ENCODE results near the gene ATP2B3. TPM values are rescaled to one million over a fixed set of nuclear protein-coding genes. Genes with fewer than 3 reads are reported as not detected.

Gene ATP2B3
- total and polyA plus RNA-seq, 2 experiments from 2014 or later, result 0.17 TPM; not detected in 1

DNA sequence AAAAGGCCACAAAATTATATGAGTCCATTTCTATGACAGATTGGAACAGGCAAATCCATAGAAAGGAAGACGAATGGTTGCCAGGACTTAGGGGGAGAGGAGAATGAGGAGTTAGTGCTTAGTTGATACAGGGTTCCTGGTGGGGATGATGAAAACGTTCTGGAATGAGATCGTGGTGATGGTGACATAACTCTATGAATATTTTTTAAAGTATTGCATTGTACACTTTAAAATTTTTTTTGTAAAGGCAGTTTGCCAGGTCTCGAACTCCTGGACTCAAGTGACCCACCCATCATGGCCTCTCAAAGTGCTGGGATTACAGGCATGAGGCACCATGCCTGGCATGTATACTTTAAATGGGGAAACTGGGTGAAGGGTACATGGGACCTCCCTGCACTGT is 91.4 kb downstream of the ATP2B3 start:
- no peak for TF ChIP-seq POLR2AphosphoS5 (IDR thresholded peaks at IDR 0.05; ENCODE audit: low read depth)
- TF ChIP-seq, protein P1, sequence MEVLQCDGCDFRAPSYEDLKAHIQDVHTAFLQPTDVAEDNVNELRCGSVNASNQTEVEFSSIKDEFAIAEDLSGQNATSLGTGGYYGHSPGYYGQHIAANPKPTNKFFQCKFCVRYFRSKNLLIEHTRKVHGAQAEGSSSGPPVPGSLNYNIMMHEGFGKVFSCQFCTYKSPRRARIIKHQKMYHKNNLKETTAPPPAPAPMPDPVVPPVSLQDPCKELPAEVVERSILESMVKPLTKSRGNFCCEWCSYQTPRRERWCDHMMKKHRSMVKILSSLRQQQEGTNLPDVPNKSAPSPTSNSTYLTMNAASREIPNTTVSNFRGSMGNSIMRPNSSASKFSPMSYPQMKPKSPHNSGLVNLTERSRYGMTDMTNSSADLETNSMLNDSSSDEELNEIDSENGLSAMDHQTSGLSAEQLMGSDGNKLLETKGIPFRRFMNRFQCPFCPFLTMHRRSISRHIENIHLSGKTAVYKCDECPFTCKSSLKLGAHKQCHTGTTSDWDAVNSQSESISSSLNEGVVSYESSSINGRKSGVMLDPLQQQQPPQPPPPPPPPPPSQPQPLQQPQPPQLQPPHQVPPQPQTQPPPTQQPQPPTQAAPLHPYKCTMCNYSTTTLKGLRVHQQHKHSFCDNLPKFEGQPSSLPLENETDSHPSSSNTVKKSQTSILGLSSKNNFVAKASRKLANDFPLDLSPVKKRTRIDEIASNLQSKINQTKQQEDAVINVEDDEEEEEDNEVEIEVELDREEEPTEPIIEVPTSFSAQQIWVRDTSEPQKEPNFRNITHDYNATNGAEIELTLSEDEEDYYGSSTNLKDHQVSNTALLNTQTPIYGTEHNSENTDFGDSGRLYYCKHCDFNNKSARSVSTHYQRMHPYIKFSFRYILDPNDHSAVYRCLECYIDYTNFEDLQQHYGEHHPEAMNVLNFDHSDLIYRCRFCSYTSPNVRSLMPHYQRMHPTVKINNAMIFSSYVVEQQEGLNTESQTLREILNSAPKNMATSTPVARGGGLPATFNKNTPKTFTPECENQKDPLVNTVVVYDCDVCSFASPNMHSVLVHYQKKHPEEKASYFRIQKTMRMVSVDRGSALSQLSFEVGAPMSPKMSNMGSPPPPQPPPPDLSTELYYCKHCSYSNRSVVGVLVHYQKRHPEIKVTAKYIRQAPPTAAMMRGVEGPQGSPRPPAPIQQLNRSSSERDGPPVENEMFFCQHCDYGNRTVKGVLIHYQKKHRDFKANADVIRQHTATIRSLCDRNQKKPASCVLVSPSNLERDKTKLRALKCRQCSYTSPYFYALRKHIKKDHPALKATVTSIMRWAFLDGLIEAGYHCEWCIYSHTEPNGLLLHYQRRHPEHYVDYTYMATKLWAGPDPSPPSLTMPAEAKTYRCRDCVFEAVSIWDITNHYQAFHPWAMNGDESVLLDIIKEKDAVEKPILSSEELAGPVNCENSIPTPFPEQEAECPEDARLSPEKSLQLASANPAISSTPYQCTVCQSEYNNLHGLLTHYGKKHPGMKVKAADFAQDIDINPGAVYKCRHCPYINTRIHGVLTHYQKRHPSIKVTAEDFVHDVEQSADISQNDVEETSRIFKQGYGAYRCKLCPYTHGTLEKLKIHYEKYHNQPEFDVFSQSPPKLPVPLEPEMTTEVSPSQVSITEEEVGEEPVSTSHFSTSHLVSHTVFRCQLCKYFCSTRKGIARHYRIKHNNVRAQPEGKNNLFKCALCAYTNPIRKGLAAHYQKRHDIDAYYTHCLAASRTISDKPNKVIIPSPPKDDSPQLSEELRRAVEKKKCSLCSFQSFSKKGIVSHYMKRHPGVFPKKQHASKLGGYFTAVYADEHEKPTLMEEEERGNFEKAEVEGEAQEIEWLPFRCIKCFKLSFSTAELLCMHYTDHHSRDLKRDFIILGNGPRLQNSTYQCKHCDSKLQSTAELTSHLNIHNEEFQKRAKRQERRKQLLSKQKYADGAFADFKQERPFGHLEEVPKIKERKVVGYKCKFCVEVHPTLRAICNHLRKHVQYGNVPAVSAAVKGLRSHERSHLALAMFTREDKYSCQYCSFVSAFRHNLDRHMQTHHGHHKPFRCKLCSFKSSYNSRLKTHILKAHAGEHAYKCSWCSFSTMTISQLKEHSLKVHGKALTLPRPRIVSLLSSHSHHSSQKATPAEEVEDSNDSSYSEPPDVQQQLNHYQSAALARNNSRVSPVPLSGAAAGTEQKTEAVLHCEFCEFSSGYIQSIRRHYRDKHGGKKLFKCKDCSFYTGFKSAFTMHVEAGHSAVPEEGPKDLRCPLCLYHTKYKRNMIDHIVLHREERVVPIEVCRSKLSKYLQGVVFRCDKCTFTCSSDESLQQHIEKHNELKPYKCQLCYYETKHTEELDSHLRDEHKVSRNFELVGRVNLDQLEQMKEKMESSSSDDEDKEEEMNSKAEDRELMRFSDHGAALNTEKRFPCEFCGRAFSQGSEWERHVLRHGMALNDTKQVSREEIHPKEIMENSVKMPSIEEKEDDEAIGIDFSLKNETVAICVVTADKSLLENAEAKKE (CRISPR knock-in tag; IDR thresholded peaks at IDR 0.05), result no peak
- TF ChIP-seq STAT1 (IDR thresholded peaks at IDR 0.05; ENCODE audit: unreplicated experiment), result no peak
- Mint-ChIP-seq H3K9me3 (no peaks in the 10 kb centered on the region), H3K36me3 (ENCODE audit: low read depth) (no peaks in the 10 kb centered on the region), H3K4me3 (no peak overlapping the region), H3K27ac (no peak overlapping the region), H3K27me3 (ENCODE audit: insufficient read depth, low read depth, poor library complexity) (peaks cover 9% of the 10 kb centered on the region), H3K4me1 (no peaks in the 10 kb centered on the region)
- Histone ChIP-seq H2AFZ (no peak overlapping the region), H3K27me3 (ENCODE audit: insufficient read depth) (peaks cover 18% of the 10 kb centered on the region), H3K36me3 (ENCODE audit: insufficient read depth) (no peaks in the 10 kb centered on the region), H3K27ac (ENCODE audit: low read depth) (no peak overlapping the region), H3K4me2 (no peak overlapping the region), H3K4me1 (ENCODE audit: insufficient read depth) (no peaks in the 10 kb centered on the region), H3K9me2 (ENCODE audit: insufficient read depth) (no peaks in the 10 kb centered on the region), H3K79me2 (replicated peaks; ENCODE audit: insufficient read depth) (no peaks in the 10 kb centered on the region), H3F3A (replicated peaks; ENCODE audit: low read depth) (no peaks in the 10 kb centered on the region), H4K20me1 (replicated peaks; ENCODE audit: insufficient read depth) (no peaks in the 10 kb centered on the region), H3K4me3 (no peak overlapping the region)
- DNase-seq (ENCODE audit: low spot score) (no peak), ATAC-seq (no peak)

DNA sequence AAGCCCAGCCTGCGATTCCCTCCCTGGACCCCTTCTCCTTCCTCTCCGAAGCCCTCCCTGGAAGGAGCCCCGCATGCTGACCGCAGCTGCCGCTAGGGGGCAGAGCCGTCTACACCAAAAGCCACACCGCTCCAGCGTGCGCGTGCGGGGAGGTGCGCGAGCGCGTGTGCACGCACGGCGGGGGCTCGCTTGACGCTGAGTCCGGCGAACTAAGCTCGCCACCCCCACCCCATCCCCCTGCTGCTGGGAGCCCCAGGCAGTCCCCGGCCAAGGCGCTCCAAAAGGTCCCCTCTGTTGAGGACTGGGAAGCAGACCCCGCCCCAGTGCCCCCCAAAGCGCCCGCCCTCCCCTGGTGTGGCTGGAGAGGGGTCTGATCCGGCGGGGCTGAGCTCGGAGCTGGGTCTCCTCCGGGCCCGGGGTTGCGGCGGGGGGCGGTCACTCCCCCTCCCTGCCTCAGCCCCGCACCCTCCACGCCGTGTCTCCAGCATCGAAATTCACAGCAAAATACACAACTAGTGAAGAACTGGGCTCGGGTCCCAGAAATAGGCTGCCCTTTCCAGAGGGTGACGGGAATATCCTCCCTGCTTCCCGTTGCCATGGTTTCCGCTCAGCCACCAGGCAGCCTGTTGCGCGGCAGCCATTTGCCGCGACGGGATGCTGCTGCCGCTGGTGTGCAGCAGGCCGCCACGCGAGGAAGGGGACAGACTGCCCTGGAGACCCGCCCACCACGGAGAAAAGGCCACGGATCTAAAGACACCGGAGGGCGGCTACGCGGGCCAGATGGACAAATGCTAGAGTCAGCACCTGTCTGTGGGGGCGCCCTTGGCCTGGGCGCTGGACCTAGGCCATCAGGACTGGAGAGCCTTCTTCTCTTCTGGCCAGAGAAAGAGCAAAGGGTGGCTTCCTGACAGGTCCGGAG is 92.7 kb downstream of the ATP2B3 start:
- no peaks in the 10 kb centered on the region for H4K20me1 ChIP-seq (replicated peaks; ENCODE audit: insufficient read depth)
- H3K36me3 ChIP-seq (ENCODE audit: insufficient read depth), result no peaks in the 10 kb centered on the region
- H3K9me2 ChIP-seq (ENCODE audit: insufficient read depth), result no peaks in the 10 kb centered on the region
- DNase-seq (ENCODE audit: low spot score) (peak; percentile 82), ATAC-seq (peak; percentile 97)
- peak overlapping the region; percentile 51 for H3K4me3 ChIP-seq
- H2AFZ ChIP-seq, result peak overlapping the region; percentile 74; the same call in 1 of the 2 replicates
- no peaks in the 10 kb centered on the region for H3K4me1 Mint-ChIP-seq
- H3K4me1 ChIP-seq (ENCODE audit: insufficient read depth), result no peaks in the 10 kb centered on the region
- no peaks in the 10 kb centered on the region for H3F3A ChIP-seq (replicated peaks; ENCODE audit: low read depth)
- H3K27ac Mint-ChIP-seq, result no peak overlapping the region
- peak overlapping the region; percentile 66 for H3K4me3 Mint-ChIP-seq
- H3K4me2 ChIP-seq, result peak overlapping the region; percentile 73
- H3K79me2 ChIP-seq (replicated peaks; ENCODE audit: insufficient read depth), result no peaks in the 10 kb centered on the region
- H3K27me3 Mint-ChIP-seq (ENCODE audit: insufficient read depth, low read depth, poor library complexity), result peaks cover 8% of the 10 kb centered on the region
- H3K27me3 ChIP-seq (ENCODE audit: insufficient read depth), result peaks cover 18% of the 10 kb centered on the region
- no peak overlapping the region for H3K27ac ChIP-seq (ENCODE audit: low read depth)
- no peaks in the 10 kb centered on the region for H3K9me3 Mint-ChIP-seq
- no peaks in the 10 kb centered on the region for H3K36me3 Mint-ChIP-seq (ENCODE audit: low read depth)
- TF ChIP-seq CTCF (conservative IDR thresholded peaks at IDR 0.05; ENCODE audit: low read depth in 2 of 2) (peak; percentile 49 to 87), NANOG (IDR thresholded peaks at IDR 0.05; ENCODE audit: borderline replicate concordance) (no peak), ZNF114 (CRISPR knock-in tag; IDR thresholded peaks at IDR 0.05) (no peak), JUNB (IDR thresholded peaks at IDR 0.05; ENCODE audit: unreplicated experiment) (no peak), CREB1 (CRISPR knock-in tag; IDR thresholded peaks at IDR 0.05; ENCODE audit: low read depth) (0 out of 2 replicates have a peak, but pooled peaks have one; percentile 21)
- TF ChIP-seq, protein P2, sequence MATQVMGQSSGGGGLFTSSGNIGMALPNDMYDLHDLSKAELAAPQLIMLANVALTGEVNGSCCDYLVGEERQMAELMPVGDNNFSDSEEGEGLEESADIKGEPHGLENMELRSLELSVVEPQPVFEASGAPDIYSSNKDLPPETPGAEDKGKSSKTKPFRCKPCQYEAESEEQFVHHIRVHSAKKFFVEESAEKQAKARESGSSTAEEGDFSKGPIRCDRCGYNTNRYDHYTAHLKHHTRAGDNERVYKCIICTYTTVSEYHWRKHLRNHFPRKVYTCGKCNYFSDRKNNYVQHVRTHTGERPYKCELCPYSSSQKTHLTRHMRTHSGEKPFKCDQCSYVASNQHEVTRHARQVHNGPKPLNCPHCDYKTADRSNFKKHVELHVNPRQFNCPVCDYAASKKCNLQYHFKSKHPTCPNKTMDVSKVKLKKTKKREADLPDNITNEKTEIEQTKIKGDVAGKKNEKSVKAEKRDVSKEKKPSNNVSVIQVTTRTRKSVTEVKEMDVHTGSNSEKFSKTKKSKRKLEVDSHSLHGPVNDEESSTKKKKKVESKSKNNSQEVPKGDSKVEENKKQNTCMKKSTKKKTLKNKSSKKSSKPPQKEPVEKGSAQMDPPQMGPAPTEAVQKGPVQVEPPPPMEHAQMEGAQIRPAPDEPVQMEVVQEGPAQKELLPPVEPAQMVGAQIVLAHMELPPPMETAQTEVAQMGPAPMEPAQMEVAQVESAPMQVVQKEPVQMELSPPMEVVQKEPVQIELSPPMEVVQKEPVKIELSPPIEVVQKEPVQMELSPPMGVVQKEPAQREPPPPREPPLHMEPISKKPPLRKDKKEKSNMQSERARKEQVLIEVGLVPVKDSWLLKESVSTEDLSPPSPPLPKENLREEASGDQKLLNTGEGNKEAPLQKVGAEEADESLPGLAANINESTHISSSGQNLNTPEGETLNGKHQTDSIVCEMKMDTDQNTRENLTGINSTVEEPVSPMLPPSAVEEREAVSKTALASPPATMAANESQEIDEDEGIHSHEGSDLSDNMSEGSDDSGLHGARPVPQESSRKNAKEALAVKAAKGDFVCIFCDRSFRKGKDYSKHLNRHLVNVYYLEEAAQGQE (IDR thresholded peaks at IDR 0.05; ENCODE audit: unreplicated experiment), result no peak

Data from GM23338 (cell line).